HAP-1 (cell line): ENCODE results near the gene BEND4.

ENCODE experiments used
- DNase-seq, 2 experiments: peaks; one replicate each; pipeline ENCODE4 v3.0.0-alpha.2; 2016 to 2020; ENCODE audit warnings: low spot score in 2 of 2
- H3K27me3 ChIP-seq: fragments of 250-450 bp; sonication (Bioruptor Pico); 2 replicates; pipeline ENCODE4 v1.5.1; 2020; ENCODE audit warnings: low read depth, mild to moderate bottlenecking, moderate library complexity
- H3K36me3 ChIP-seq: fragments of 250-450 bp; sonication (Bioruptor Pico); replicated peaks from 2 replicates; pipeline ENCODE4 v1.5.1; 2020; ENCODE audit warnings: mild to moderate bottlenecking
- H3K4me1 ChIP-seq: fragments of 250-450 bp; sonication (Bioruptor Pico); 2 replicates; pipeline ENCODE4 v1.5.1; 2020; ENCODE audit warnings: mild to moderate bottlenecking
- H3K4me3 ChIP-seq: fragments of 250-450 bp; sonication (Bioruptor Pico); 2 replicates; pipeline ENCODE4 v1.5.1; 2020; ENCODE audit warnings: mild to moderate bottlenecking, moderate library complexity
- H3K9me3 ChIP-seq: fragments of 250-450 bp; sonication (Bioruptor Pico); 2 replicates; pipeline ENCODE4 v1.5.1; 2020; ENCODE audit warnings: mild to moderate bottlenecking, moderate library complexity
- in situ Hi-C: fragments of 300-500 bp; cut with MboI; formaldehyde crosslinking; loops from 3 replicates; pipeline ENCODE4 v1.14.3; 2020; ENCODE audit warnings: low sequenced_read_pairs, inconsistent platforms, mixed read lengths

BEND4 gene

DNA sequence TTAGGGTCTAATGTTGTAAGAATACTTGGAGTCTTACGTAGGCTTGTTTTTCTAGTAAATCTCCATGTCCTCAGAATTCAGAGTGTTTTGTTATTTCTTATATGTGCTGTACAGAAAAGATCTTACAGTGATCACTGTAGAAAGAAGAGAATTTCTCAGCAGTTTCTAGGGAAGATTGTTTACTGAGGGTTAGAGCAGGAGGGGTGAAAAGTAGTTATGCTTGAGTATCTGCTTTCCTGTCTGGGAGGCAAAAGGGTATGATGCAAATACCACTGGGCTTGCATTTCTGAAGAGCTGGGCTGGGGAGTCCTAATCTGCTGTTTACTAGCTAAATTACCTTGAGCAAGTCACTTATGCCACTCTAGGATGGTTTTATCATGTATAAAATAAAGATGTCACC lies 78.2 kb downstream of the BEND4 start:
- Histone ChIP-seq H3K36me3 (peaks cover 10% of the 10 kb centered on the region), H3K27me3 (no peaks in the 10 kb centered on the region), H3K9me3 (no peaks in the 10 kb centered on the region), H3K4me3 (no peak overlapping the region), H3K4me1 (no peaks in the 10 kb centered on the region)
- in situ Hi-C loops = no loop called here
- DNase-seq = no peak

DNA sequence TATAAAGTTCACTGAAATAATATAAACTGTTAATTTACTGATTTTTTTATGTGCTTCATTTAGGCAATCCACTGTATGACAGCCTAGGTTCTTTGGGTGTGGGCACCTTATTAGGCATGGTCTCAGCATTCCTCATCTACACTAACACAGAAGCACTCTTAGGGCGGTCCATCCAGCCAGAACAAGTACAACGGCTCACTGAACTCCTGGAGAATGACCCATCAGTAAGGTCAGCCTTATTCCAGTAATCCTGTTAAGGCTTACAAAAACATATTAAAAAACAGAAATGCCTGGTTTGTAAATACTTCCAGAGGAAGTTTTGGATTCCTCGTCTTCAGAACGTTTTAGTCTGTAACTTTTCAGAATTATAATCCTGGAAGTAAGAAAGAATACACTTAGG lies 82.0 kb downstream of the BEND4 start:
- in situ Hi-C loops = no loop called here
- no peak for DNase-seq
- H3K4me1 ChIP-seq = no peaks in the 10 kb centered on the region
- H3K9me3 ChIP-seq = no peaks in the 10 kb centered on the region
- no peaks in the 10 kb centered on the region for H3K27me3 ChIP-seq
- H3K4me3 ChIP-seq = no peak overlapping the region
- 0 out of 2 replicates have a peak, but pooled peaks cover under 1% of the 10 kb centered on the region for H3K36me3 ChIP-seq

DNA sequence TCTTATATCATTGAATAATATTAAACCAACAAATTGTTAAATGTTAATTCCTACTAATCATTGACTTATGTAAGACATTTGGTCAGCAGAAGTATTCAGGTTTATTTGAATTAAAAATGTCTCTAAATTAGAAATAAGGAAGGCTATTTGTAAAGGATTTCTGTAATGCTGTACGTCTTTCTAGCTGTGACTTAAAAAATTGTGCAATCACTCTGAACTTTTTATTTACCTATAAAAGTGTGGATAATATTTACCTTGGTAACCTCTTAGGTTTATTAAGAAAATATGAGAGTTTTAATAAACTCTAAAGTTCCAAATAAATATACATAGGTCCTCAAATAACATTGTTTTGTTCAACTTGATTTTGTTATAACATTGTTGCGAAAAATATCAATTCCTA lies 85.2 kb downstream of the BEND4 start:
- H3K4me1 ChIP-seq = no peaks in the 10 kb centered on the region
- no peak overlapping the region for H3K4me3 ChIP-seq
- no peak for DNase-seq
- no peaks in the 10 kb centered on the region for H3K9me3 ChIP-seq
- H3K36me3 ChIP-seq = peaks cover 4% of the 10 kb centered on the region; the same call in 1 of the 2 replicates
- in situ Hi-C loops = no loop called here
- no peaks in the 10 kb centered on the region for H3K27me3 ChIP-seq

GRCh38 chr4:42066402-42066801 lies 86.1 kb downstream of the BEND4 start:
- Histone ChIP-seq H3K4me3 (no peak overlapping the region), H3K36me3 (peaks cover 4% of the 10 kb centered on the region; the same call in 1 of the 2 replicates), H3K4me1 (no peaks in the 10 kb centered on the region), H3K9me3 (no peaks in the 10 kb centered on the region), H3K27me3 (no peaks in the 10 kb centered on the region)
- in situ Hi-C loops = no loop called here
- no peak for DNase-seq
